Caki2 (cell line): Measurements from ENCODE around the gene TGFBR2. TPM values are rescaled to one million over a fixed set of nuclear protein-coding genes. Genes with fewer than 3 reads are reported as not detected.
"Not testable (repeated sequence)": the region's sequence is repeated elsewhere in the genome, so short reads cannot be mapped to it uniquely, and the experiment has no call there.

Experiments
- DNase-seq: peaks from one replicate; pipeline ENCODE4 v3.0.0-alpha.2; 2015; ENCODE audit warnings: low read depth
- in situ Hi-C: cut with HindIII; loops from 2 replicates; pipeline ENCODE4 v1.10.0; 2016; ENCODE audit warnings: low sequenced_read_pairs, low pct_unique_long_range_greater_than_20kb, mixed read lengths
- total RNA-seq: library from RNA; depleted of rRNA; stranded (reverse); fragments of >200 nt; shearing (Covaris generic); gene quantifications from 2 replicates; pipeline ENCODE4 v1.2.3, GENCODE V29; 2014; ENCODE audit warnings: low replicate concordance

The TGFBR2 gene
- total RNA-seq, 1 experiment from 2014 or later = 44.5 TPM

DNA sequence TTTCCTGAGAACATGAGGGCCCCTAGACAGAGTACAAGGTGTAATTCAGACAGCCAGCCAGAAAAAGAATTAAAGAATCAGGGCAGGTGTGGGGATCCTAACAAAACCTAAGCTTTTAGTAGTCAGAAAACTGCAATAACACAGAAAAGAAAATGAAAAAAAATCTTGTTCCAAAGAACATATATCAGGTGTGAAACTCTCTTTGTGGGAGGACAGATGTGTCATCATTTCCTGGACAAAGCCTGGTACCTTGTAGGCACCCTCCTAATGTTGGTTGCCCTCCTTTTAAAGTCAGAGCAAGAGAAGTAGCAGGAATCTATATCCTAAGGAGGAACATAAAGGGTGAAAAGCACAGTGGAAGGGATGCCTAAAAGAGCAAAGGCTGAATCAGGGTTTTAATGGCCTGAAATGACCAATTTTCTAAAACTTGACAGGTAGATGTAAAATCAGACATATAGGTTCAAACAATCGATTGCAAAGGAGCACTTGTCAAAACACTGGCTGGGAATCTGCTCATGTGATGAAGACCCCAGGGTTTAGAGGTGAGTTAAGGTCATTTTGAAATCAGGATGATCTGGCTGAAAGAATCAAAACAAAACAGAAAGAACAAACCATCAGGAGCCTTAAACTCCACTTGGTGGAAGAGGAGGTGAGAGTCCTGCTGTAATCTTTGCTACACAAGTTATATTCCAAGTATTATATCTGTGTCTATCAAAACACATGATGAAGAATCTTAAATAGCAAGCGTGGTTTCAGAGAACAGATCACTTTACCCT lies 54.9 kb downstream of the TGFBR2 start:
- in situ Hi-C loops = no loop called here
- DNase-seq = no peak

DNA sequence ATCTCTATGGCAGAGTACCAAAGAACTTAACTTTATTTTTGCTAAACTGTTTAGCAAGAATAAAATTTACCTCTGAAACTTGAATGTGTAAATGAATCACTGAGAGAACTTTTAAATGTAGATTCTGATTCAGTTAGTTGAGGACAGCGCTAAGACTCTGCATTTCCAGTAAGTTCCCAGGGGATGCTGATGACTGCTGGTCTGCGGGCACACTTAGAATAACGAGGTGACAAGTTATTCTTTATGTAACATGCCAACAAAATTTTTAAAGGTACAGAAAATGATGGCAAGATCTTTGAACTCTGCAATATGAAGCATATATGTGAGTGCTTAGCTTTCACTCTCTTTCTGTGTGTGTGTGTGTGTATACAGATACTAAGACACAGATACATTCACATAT lies 56.4 kb downstream of the TGFBR2 start:
- in situ Hi-C loops = no loop called here
- no peak for DNase-seq

DNA sequence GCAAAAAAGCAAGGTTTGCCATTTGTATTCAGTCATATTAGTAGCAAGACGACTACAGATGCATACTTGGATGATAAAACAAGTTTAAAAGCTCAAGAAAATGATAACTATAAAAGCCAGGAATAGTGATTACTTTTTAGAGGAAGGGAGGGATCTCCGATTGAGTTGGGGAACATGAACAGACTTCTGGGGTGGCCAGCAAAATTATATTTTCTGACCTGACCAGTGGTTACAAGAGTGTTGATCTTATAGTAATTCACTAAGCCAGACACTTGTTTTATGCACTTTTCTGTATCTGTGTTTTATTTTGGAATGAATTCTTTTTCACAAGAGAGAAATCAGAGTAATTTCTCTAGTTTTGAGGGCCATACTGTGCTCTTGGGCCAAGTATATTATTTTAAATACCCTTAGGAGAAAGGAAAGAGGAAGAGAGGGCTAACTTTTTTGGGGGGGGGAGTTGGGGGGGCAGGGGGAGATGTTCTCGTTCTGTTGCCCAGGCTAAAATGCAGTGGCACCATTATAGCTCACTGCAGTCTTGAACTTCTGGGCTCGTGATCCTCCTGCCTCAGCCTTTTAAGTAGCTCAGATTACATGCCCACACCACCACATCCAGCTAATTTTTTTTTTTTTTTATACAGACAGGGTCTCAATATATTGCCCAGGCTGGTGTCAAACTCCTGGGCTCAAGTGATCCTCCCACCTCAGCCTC lies 57.3 kb downstream of the TGFBR2 start:
- in situ Hi-C loops = no loop called here

GRCh38 chr3:30664459-30664858 lies 58.1 kb downstream of the TGFBR2 start:
- in situ Hi-C loops = no loop called here
- DNase-seq = no peak

More for the DNA sequence above, 57.3 kb downstream of the TGFBR2 start:
- no peak for DNase-seq

DNA sequence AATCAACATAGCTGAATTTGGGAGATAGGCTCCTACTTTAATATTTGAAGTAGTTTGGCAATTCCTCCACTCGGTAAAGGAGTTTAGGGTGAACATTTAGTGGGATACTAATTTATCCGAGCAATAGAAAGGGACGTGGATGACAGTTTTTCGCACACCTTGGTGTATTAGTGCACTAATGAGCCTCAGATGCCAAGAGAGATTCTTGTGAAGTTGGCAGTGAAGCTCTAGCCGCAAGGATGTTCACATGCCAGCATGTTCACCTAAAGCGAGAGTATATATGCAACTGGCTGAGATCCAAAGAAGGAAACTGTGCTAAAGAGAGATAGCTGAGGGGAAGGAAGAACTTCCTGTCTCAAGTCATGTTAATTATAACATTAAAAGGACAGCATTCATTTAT lies 58.5 kb downstream of the TGFBR2 start:
- in situ Hi-C loops = no loop called here

DNA sequence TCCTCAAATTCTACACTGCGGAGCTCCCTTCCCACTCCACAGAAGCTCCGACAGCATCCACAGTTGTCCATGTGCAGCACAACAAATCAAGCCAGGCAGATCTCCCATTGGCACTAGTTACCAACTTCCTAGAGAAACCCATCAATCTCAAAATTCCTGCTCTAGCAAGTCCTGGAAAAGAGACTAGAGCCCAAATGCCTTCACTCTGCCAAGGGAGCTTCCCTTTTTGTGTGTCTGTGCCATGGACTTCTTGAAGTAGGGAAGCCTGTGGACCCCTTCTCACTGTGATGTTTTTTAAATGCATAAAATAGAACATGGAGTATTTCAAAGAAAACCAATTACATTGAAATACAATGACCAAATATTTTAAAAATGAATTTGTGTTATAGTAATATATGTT lies 59.1 kb downstream of the TGFBR2 start:
- in situ Hi-C loops = no loop called here
- DNase-seq = no peak

More for the DNA sequence above, 58.5 kb downstream of the TGFBR2 start:
- no peak for DNase-seq

DNA sequence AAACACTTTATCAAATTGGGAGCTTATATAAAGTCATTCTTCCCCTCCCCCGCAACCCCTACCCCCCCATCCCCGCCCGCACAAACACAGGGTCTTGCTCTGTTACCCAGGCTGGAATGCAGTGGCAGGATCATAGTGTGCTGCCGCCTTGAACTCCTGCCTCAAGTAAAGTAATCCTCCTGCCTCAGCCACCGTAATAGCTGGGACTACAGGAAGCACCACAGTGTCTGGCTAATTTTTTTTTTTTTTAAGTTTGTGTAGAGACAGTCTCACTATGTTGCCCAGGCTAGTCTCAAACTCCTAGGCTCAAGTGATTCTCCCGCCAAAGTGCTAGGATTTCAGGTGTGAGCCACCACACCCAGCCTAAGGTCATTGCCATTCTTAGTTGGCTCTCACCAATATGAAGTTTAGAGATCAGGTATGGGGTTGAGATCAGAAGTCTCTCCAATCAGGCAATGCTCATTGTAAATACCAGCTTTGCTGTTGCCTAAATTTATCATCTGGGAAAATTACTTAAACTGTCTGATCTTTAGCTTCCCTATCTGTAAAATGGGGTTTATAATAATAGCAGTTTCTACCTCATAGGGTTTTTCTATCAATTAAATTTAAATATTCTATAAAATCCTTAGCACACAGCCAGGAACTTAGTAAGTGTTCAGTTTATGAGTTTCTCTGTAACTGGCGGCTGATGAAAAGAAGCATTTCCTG lies 60.3 kb downstream of the TGFBR2 start:
- in situ Hi-C loops = no loop called here
- DNase-seq = no peak

GRCh38 chr3:30667280-30667651 lies 60.9 kb downstream of the TGFBR2 start:
- in situ Hi-C loops = no loop called here
- DNase-seq = no peak

- in situ Hi-C loops = no loop called here
- no peak for DNase-seq
These were observed 61.7 kb downstream of the TGFBR2 start for GRCh38 chr3:30668051-30668609.

- in situ Hi-C loops = not testable (repeated sequence)
- DNase-seq = peak; percentile 30
These were observed 63.0 kb downstream of the TGFBR2 start for GRCh38 chr3:30669360-30669934.

DNA sequence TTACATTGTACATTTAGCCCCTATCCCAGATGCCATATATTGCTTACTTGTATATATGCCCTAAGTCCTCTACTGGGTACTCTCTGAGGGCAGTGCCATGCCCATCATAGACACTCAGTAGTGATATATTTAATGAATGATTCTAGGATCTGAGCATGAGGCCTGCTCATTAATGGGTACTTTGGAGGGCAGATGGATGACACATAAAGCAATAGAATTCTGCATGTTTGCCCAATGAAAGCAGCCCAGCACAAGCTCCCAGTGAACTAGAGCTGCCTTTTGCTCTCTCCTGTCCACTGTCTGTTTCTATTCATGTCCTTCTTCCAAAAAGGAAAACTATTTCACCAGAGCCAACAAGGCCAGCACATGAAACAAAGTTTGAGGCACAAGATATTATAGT lies 63.9 kb downstream of the TGFBR2 start:
- in situ Hi-C loops = no loop called here
- DNase-seq = no peak

DNA sequence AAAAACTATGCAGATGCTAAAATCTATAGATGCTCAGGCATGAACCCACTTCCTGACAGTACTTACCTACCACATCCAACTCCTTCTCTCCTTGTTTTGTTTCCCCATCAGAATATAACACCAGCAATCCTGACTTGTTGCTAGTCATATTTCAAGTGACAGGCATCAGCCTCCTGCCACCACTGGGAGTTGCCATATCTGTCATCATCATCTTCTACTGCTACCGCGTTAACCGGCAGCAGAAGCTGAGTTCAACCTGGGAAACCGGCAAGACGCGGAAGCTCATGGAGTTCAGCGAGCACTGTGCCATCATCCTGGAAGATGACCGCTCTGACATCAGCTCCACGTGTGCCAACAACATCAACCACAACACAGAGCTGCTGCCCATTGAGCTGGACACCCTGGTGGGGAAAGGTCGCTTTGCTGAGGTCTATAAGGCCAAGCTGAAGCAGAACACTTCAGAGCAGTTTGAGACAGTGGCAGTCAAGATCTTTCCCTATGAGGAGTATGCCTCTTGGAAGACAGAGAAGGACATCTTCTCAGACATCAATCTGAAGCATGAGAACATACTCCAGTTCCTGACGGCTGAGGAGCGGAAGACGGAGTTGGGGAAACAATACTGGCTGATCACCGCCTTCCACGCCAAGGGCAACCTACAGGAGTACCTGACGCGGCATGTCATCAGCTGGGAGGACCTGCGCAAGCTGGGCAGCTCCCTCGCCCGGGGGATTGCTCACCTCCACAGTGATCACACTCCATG lies 65.3 kb downstream of the TGFBR2 start:
- no peak for DNase-seq
- in situ Hi-C loops = no loop called here

GRCh38 chr3:30672287-30672735 lies 65.9 kb downstream of the TGFBR2 start:
- no peak for DNase-seq
- in situ Hi-C loops = no loop called here

DNA sequence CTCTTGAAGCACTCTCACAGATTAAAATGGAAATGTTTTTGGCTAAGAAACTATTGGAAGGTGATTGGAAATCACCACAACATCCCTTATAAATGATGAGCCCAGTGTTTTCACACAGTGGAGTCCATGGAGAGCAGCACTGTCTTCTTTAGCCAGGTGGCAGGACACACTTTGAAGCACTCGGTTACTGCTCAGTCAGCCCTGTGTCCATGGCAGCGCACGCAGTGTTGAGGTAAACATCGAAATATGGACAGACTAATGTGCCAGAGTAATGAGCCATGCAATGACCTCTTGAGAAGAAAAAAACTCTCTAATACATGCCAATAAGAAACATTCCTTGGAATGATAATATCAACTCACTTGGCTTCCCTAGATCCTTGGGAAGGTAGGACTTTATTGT lies 66.6 kb downstream of the TGFBR2 start:
- in situ Hi-C loops = no loop called here
- peak; percentile 74 for DNase-seq

DNA sequence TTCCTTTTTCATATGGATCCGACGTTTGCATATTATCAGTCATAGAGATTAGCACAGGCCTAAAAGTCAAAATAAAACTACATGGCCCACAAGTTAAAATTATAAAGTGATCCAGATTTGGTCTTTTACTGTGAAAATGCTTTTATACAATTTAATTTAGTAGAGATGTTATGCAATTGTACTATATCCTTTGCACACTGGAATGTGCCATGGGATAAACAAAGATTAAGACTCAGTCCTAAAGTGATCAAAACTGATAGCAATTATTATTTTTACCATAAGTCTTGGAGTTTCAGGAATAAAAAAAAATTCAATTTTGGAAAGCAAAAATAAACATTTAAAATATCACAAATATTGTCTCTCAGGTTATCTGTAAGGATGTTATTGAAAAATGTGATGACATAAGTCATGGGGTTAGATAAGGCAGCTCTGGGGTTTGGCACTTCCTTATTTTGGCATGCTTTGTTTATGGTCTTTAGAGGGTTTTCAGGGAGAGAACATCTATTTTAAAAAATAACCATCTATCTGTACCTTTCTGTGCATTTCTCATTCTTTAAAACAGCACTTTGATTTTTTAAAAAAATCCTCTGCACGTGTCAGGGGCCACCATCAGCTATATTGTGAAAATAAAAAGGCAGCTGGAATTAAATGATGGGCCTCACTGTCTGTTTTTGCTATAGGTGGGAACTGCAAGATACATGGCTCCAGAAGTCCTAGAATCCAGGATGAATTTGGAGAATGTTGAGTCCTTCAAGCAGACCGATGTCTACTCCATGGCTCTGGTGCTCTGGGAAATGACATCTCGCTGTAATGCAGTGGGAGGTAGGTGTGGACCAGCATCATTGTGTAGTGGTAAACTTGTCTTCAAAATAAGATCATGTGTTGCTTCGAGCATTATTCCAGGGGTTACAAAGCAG lies 67.3 kb downstream of the TGFBR2 start:
- no peak for DNase-seq
- in situ Hi-C loops = no loop called here

GRCh38 chr3:30675006-30675405 lies 68.6 kb downstream of the TGFBR2 start:
- DNase-seq = no peak
- in situ Hi-C loops = no loop called here

DNA sequence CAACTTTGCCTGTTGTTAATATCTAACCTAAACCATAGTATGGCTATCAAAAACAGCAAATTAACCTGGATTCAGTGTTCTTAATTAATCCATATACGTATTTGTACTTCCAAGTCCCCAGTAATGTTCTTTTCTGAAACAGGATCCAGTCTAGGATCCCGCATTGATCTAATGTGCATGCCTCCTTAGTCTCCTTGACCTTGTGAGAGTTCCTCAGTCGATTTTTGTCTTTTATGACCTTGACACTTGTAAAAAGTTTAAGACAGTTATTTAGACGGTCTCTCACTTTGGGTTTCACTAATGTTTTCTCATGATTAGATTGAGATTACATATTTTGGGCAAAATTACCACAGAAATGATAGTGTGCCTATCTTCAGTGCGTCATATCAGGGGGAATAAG lies 69.4 kb downstream of the TGFBR2 start:
- DNase-seq = no peak
- in situ Hi-C loops = no loop called here
